HepG2 (cell line): ENCODE data around the gene WIPF2. TPM values are rescaled to one million over a fixed set of nuclear protein-coding genes. Genes with fewer than 3 reads are reported as not detected.
A peak's percentile ranks its signal among the peaks of the same experiment; 100 is the strongest.

ENCODE experiments used
- AKNA ChIP-seq: sonication (generic); formaldehyde crosslinking; IDR thresholded peaks from 2 replicates; pipeline ENCODE4 v1.4.0; 2020; ENCODE audit warnings: missing genetic modification reagents, borderline replicate concordance
- DR1 ChIP-seq: sonication (generic); formaldehyde crosslinking; IDR thresholded peaks from 2 replicates; pipeline ENCODE4 v1.8.0; 2021; ENCODE audit warnings: mild to moderate bottlenecking, missing genetic modification reagents, inconsistent platforms
- EP300 ChIP-seq, 3 experiments: sonication (generic) in 1 of 3; formaldehyde crosslinking in 1 of 3; IDR thresholded peaks; 2 replicates each; pipeline versions ENCODE4 v1.5.1 to v1.6.1; 2011 to 2020; ENCODE audit warnings: low read depth in 2 of 3, low read length in 2 of 3, borderline replicate concordance in 1 of 3, improper control_type of control experiment in 1 of 3, mild to moderate bottlenecking in 1 of 3, missing genetic modification reagents in 1 of 3, moderate library complexity in 1 of 3
- FOXP1 ChIP-seq, 2 experiments: fragments of 450-650 bp in 1 of 2; IDR thresholded peaks; 2 replicates each; pipeline ENCODE4 v1.6.1; 2017 to 2018; ENCODE audit warnings: antibody characterized with exemption in 1 of 2
- GTF2F1 ChIP-seq: fragments of 150-350 bp; IDR thresholded peaks from 2 replicates; pipeline ENCODE4 v1.6.1; 2014; ENCODE audit warnings: low read length
- HHEX ChIP-seq: IDR thresholded peaks from 2 replicates; pipeline ENCODE4 v1.6.1; 2016; ENCODE audit warnings: control low read depth
- KDM1A ChIP-seq: IDR thresholded peaks from 2 replicates; pipeline ENCODE4 v1.6.1; 2016; ENCODE audit warnings: missing compliant biosample characterization
- NFIB ChIP-seq: sonication (generic); formaldehyde crosslinking; IDR thresholded peaks from 2 replicates; pipeline ENCODE4 v1.9.0; 2021; ENCODE audit warnings: missing genetic modification reagents, mild to moderate bottlenecking, borderline replicate concordance
- SP2 ChIP-seq: sonication (generic); formaldehyde crosslinking; IDR thresholded peaks from 2 replicates; pipeline ENCODE4 v1.5.1; 2020; ENCODE audit warnings: mild to moderate bottlenecking, missing genetic modification reagents
- SRSF9 ChIP-seq: fragments of 200-400 bp; formaldehyde crosslinking; IDR thresholded peaks from 2 replicates; pipeline ENCODE4 v1.6.1; 2018; ENCODE audit warnings: borderline replicate concordance, mild to moderate bottlenecking, low read depth, low read length; ENCODE audit not compliant: insufficient read depth, poor library complexity, severe bottlenecking
- STAT5B ChIP-seq: sonication (generic); formaldehyde crosslinking; IDR thresholded peaks from 2 replicates; pipeline ENCODE4 v1.4.0; 2020; ENCODE audit warnings: missing genetic modification reagents
- TFDP1 ChIP-seq: IDR thresholded peaks from 2 replicates; pipeline ENCODE4 v1.6.1; 2016; ENCODE audit warnings: missing compliant biosample characterization, missing genetic modification reagents, borderline replicate concordance
- ZBTB21 ChIP-seq: sonication (generic); formaldehyde crosslinking; IDR thresholded peaks from 2 replicates; pipeline ENCODE4 v1.4.0; 2020; ENCODE audit warnings: missing genetic modification reagents
- ZEB1 ChIP-seq: IDR thresholded peaks from 2 replicates; pipeline ENCODE4 v1.6.1; 2012; ENCODE audit warnings: mild to moderate bottlenecking, low read depth, inconsistent platforms; ENCODE audit not compliant: insufficient replicate concordance
- ZNF432 ChIP-seq: sonication (generic); formaldehyde crosslinking; IDR thresholded peaks from 2 replicates; pipeline ENCODE4 v1.5.0; 2020; ENCODE audit warnings: missing genetic modification reagents, mild to moderate bottlenecking, borderline replicate concordance
- ZNF720 ChIP-seq: sonication (generic); formaldehyde crosslinking; IDR thresholded peaks from 2 replicates; pipeline ENCODE4 v1.4.0; 2020; ENCODE audit warnings: missing genetic modification reagents
- ZNF766 ChIP-seq: sonication (generic); formaldehyde crosslinking; IDR thresholded peaks from 2 replicates; pipeline ENCODE4 v1.5.0; 2020; ENCODE audit warnings: missing genetic modification reagents, borderline replicate concordance
- polyA plus RNA-seq, 8 experiments: library from polyadenylated mRNA; depleted of rRNA in 3 of 8; stranded (reverse) in 7 of 8; unstranded in 1 of 8; fragments of >200 nt; fragmentation: Illumina TruSeq in 4 of 8; extraction: Trizol in 4 of 8; gene quantifications; 2 replicates each; pipeline versions ENCODE4 v1.2.1 to v1.2.3, GENCODE V29; 2011 to 2016; ENCODE audit warnings: low read depth in 4 of 8, missing spikeins in 1 of 8, mixed read lengths in 1 of 8; ENCODE audit not compliant: insufficient read depth in 1 of 8
- total RNA-seq, 5 experiments: library from RNA; depleted of rRNA; stranded (reverse); fragments of >200 nt; fragmentation: Illumina TruSeq; extraction: Trizol; gene quantifications; 2 replicates each; pipeline ENCODE4 v1.2.3, GENCODE V29; 2016; ENCODE audit warnings: low read depth in 1 of 5
- TF ChIP-seq, protein P1 (sequence below): sonication (generic); formaldehyde crosslinking; IDR thresholded peaks from 2 replicates; pipeline ENCODE4 v1.9.0; 2021; ENCODE audit warnings: missing genetic modification reagents, mild to moderate bottlenecking, borderline replicate concordance
- TF ChIP-seq, protein P2 (sequence below): sonication (generic); formaldehyde crosslinking; IDR thresholded peaks from 2 replicates; pipeline ENCODE4 v1.8.1; 2023; ENCODE audit warnings: mild to moderate bottlenecking, missing genetic modification reagents, borderline replicate concordance
- TF ChIP-seq, protein P3 (sequence below): sonication (generic); formaldehyde crosslinking; IDR thresholded peaks from 2 replicates; pipeline ENCODE4 v1.4.0; 2020; ENCODE audit warnings: missing genetic modification reagents; ENCODE audit errors: not compliant biosample characterization

The WIPF2 gene
- total and polyA plus RNA-seq, 2 of the 13 experiments (the other 11 are each of a cell fraction or from before 2014, with no cell fraction given): 7.2 to 10.8 TPM

- no peak for TF ChIP-seq AKNA
- no peak for TF ChIP-seq FOXP1 (IDR thresholded peaks at IDR 0.05)
- TF ChIP-seq FOXP1 (CRISPR knock-in tag; IDR thresholded peaks at IDR 0.05): peak; percentile 65; the same call in 1 of the 2 replicates
- no peak for TF ChIP-seq ZNF432 (CRISPR knock-in tag)
- no peak for TF ChIP-seq STAT5B (CRISPR knock-in tag)
- TF ChIP-seq ZNF720 (CRISPR knock-in tag): no peak
- TF ChIP-seq, protein P1, sequence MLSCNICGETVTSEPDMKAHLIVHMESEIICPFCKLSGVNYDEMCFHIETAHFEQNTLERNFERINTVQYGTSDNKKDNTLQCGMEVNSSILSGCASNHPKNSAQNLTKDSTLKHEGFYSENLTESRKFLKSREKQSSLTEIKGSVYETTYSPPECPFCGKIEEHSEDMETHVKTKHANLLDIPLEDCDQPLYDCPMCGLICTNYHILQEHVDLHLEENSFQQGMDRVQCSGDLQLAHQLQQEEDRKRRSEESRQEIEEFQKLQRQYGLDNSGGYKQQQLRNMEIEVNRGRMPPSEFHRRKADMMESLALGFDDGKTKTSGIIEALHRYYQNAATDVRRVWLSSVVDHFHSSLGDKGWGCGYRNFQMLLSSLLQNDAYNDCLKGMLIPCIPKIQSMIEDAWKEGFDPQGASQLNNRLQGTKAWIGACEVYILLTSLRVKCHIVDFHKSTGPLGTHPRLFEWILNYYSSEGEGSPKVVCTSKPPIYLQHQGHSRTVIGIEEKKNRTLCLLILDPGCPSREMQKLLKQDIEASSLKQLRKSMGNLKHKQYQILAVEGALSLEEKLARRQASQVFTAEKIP (CRISPR knock-in tag): no peak
- TF ChIP-seq SP2 (CRISPR knock-in tag): no peak
- no peak for TF ChIP-seq ZNF766 (CRISPR knock-in tag)
- TF ChIP-seq, protein P2, sequence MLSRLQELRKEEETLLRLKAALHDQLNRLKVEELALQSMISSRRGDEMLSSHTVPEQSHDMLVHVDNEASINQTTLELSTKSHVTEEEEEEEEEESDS (CRISPR knock-in tag): no peak
- TF ChIP-seq ZBTB21 (CRISPR knock-in tag): no peak
- no peak for TF ChIP-seq GTF2F1
- TF ChIP-seq TFDP1: no peak
- peak; percentile 44 for TF ChIP-seq ZEB1
- no peak for TF ChIP-seq DR1
- peak in 1 of 2 experiments; percentile 80; a peak in 2 of 4 replicates for TF ChIP-seq EP300 (IDR thresholded peaks at IDR 0.05; ENCODE audit: low read depth in 2 of 2, low read length in 2 of 2)
- peak; percentile 12; the same call in 1 of the 2 replicates for TF ChIP-seq EP300 (CRISPR knock-in tag; IDR thresholded peaks at IDR 0.05; ENCODE audit: borderline replicate concordance)
- TF ChIP-seq, protein P3, sequence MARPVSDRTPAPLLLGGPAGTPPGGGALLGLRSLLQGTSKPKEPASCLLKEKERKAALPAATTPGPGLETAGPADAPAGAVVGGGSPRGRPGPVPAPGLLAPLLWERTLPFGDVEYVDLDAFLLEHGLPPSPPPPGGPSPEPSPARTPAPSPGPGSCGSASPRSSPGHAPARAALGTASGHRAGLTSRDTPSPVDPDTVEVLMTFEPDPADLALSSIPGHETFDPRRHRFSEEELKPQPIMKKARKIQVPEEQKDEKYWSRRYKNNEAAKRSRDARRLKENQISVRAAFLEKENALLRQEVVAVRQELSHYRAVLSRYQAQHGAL (CRISPR knock-in tag): no peak
- TF ChIP-seq NFIB: no peak
- TF ChIP-seq HHEX (CRISPR knock-in tag): no peak
- TF ChIP-seq KDM1A (CRISPR knock-in tag): no peak; the same call in 1 of the 2 replicates
- TF ChIP-seq SRSF9: no peak
Measured at GRCh38 chr17:40173091-40173777, 45.9 kb upstream of the WIPF2 start (continued).
